ENCODE results near the gene CORO2A. TPM values are rescaled to one million over a fixed set of nuclear protein-coding genes. Genes with fewer than 3 reads are reported as not detected.
"Not testable (repeated sequence)": the region's sequence is repeated elsewhere in the genome, so short reads cannot be mapped to it uniquely, and the experiment has no call there.

The CORO2A gene
- total RNA-seq, 4 donors from 2014 or later, result 1.1 to 3.5 (median 2.1) TPM

GRCh38 chr9:98175762-98176161 lies 16.7 kb downstream of the CORO2A start:
- TF ChIP-seq, protein P1, sequence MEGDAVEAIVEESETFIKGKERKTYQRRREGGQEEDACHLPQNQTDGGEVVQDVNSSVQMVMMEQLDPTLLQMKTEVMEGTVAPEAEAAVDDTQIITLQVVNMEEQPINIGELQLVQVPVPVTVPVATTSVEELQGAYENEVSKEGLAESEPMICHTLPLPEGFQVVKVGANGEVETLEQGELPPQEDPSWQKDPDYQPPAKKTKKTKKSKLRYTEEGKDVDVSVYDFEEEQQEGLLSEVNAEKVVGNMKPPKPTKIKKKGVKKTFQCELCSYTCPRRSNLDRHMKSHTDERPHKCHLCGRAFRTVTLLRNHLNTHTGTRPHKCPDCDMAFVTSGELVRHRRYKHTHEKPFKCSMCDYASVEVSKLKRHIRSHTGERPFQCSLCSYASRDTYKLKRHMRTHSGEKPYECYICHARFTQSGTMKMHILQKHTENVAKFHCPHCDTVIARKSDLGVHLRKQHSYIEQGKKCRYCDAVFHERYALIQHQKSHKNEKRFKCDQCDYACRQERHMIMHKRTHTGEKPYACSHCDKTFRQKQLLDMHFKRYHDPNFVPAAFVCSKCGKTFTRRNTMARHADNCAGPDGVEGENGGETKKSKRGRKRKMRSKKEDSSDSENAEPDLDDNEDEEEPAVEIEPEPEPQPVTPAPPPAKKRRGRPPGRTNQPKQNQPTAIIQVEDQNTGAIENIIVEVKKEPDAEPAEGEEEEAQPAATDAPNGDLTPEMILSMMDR (IDR thresholded peaks at IDR 0.05), result no peak
- TF ChIP-seq POLR2A (IDR thresholded peaks at IDR 0.05), result no peak
- no peaks in the 10 kb centered on the region for H3K9me3 ChIP-seq
- H3K4me1 ChIP-seq, result no peaks in the 10 kb centered on the region
- intact Hi-C loops (cut with DNase I), result no loop called here
- no peak overlapping the region for H3K27ac ChIP-seq
- DNase-seq, result no peak
- WGBS, 2 donors, result 92 to 93% methylated on average over 3 of the region's 3 CpGs
- H3K27me3 ChIP-seq, result no peaks in the 10 kb centered on the region
- no peaks in the 10 kb centered on the region for H3K36me3 ChIP-seq
- H3K4me3 ChIP-seq (replicated peaks in 1 of 3), result no peak overlapping the region

DNA sequence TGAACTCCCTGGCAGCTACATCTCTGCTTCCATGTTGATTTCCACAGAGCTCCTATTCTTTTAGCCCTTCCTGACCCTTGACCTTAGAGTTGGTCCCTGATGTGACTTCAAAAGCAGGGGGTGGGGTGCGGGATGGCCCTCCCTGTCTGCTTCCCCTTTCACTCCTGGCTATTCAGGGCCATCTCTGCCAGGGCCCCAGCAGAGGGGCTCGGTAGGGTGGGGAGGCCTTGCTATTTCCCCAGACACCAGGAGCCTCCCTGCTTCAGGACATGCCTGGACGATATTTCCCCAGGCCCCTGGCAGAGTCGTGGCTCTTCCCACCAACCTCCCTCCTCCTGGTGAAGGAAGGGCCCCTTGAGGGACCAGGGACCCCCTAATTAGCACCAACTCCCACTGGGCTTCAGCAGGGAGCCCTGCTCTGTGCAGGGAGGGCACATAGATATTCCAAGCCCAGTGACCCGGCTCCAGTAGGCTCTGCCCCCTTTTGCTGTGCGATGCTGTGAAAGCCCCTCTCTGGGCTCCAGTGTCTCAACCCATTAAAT lies 17.3 kb downstream of the CORO2A start:
- no peak for TF ChIP-seq POLR2A (IDR thresholded peaks at IDR 0.05)
- TF ChIP-seq, protein P1 (IDR thresholded peaks at IDR 0.05), result no peak
- Histone ChIP-seq H3K27ac (no peak overlapping the region), H3K9me3 (no peaks in the 10 kb centered on the region), H3K36me3 (no peaks in the 10 kb centered on the region), H3K27me3 (no peaks in the 10 kb centered on the region), H3K4me1 (no peaks in the 10 kb centered on the region), H3K4me3 (replicated peaks in 1 of 3) (no peak overlapping the region)
- intact Hi-C loops (cut with DNase I), result no loop called here
- 52 to 74% methylated on average over 5 to 6 of the region's 6 CpGs for WGBS, 2 donors
- no peak for DNase-seq

DNA sequence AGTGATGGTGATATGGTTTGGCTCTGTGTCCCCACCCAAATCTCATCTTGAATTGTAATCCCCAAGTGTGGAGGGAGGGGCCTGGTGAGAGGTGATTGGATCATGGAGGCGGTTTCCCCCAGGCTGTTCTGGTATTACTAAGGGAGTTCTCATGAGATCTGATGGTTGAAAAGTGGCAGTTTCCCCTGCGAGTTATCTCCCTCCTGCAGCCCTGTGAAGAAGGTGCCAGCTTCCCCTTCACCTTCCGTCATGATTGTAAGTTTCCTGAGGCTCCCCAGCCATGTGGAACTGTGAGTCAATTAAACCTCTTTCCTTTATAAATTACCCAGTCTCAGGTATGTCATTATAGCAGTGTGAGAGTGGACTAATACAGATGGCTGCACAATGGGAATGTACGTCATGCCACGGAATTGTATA lies 17.9 kb downstream of the CORO2A start:
- H3K4me1 ChIP-seq; H3K27me3 ChIP-seq; H3K27ac ChIP-seq; H3K9me3 ChIP-seq; H3K36me3 ChIP-seq; intact Hi-C loops (cut with DNase I); DNase-seq; H3K4me3 ChIP-seq (replicated peaks in 1 of 3): not testable (repeated sequence)
- WGBS, 2 donors, result 74 to 75% methylated on average over 5 of the region's 5 CpGs

GRCh38 chr9:98173181-98173580 lies 19.3 kb downstream of the CORO2A start:
- Histone ChIP-seq H3K27ac (no peak overlapping the region), H3K27me3 (no peaks in the 10 kb centered on the region), H3K4me1 (no peaks in the 10 kb centered on the region), H3K9me3 (no peaks in the 10 kb centered on the region), H3K36me3 (no peaks in the 10 kb centered on the region), H3K4me3 (replicated peaks in 1 of 3) (no peak overlapping the region)
- DNase-seq, result no peak
- no peak for TF ChIP-seq POLR2A (IDR thresholded peaks at IDR 0.05)
- TF ChIP-seq, protein P1 (IDR thresholded peaks at IDR 0.05), result no peak
- intact Hi-C loops (cut with DNase I), result no loop called here
- WGBS, 2 donors, result 84 to 85% methylated on average over 10 to 16 of the region's 16 CpGs

DNA sequence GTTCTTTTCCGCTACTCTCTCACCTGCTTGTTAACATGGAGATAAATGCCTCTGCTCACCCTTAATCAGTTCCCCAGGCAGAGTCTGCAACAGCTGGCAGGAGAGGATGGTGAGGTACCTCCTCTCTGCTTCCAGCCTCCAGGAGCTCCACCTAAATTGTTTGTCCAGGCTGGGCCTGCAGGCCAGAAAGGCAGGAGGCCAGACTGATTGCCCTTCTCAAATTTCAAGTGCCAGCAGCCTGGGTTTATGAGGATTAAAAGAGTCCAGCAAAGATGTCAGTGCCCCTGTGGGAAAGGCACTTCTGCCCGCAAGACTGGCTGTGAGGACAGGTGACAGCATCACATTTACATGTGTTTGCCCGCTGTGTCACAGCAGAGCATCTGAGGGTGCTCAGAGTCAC lies 19.8 kb downstream of the CORO2A start:
- H3K9me3 ChIP-seq, result no peaks in the 10 kb centered on the region
- DNase-seq, result peak; percentile 47 to 52
- no peak overlapping the region for H3K27ac ChIP-seq
- no peaks in the 10 kb centered on the region for H3K27me3 ChIP-seq
- H3K36me3 ChIP-seq, result no peaks in the 10 kb centered on the region
- WGBS, 2 donors, result 62 to 73% methylated on average over 3 of the region's 3 CpGs
- H3K4me1 ChIP-seq, result no peaks in the 10 kb centered on the region
- TF ChIP-seq, protein P1 (IDR thresholded peaks at IDR 0.05), result no peak
- no peak for TF ChIP-seq POLR2A (IDR thresholded peaks at IDR 0.05)
- intact Hi-C loops (cut with DNase I), result no loop called here
- no peak overlapping the region for H3K4me3 ChIP-seq (replicated peaks in 1 of 3)
